CD4-positive, alpha-beta T cell treated with Interleukin-17A for 4 hours (primary cell): ENCODE results near the gene SLC35G2.
"Not testable (repeated sequence)": the region's sequence is repeated elsewhere in the genome, so short reads cannot be mapped to it uniquely, and the experiment has no call there.

Source experiments
- DNase-seq: peaks from one replicate; pipeline ENCODE4 v3.0.0-alpha.2; 2020; ENCODE audit warnings: mixed read lengths

Gene SLC35G2

GRCh38 chr3:136818769-136819391 lies at the start of gene SLC35G2:
TSS of gene SLC35G2 (plus strand) at chr3:136819126. CDS start at chr3:136854461, 35,335 bp downstream.
- peak; percentile 39 for DNase-seq

- no peak for DNase-seq
Measured at GRCh38 chr3:136772709-136773108, 46.2 kb upstream of the SLC35G2 start.

DNA sequence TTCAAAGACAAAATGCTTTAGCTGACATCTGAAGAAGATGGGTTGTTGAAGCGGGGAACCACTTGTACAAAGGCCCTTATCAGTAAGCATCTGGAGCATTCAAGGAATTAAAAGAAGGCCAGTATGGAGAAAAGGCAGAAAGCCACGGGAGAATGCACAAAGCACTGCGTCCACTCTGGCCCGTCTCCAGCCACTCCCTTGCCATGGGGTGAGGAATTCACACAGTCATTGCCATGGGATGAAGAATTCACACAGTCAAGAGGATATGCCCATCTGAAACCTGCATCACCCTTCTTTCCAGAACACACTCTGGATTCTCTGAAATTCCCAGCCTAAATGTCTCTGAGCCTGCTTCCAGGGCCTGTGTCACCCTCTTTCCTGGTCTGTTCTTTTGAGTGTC lies 40.1 kb upstream of the SLC35G2 start:
- DNase-seq, result no peak

DNA sequence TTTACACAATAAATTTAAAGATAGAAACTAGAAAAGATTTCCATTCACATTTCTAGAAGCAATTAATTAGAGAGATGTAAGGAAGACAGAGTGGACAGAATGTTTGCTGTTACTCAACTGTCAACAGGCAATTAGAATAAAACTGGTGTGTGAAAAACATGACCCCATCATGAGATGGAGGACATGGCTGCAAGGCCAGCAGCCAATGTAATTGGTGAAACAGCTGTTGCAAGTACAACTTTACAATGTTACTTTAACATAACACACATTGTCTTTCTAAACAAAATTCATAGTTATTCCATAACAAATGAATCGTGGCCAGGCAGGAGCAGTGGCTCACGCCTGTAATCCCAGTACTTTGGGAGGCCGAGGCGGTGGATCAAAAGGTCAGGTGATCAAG lies 38.2 kb upstream of the SLC35G2 start:
- DNase-seq, result no peak

GRCh38 chr3:136783708-136784191 lies 35.2 kb upstream of the SLC35G2 start:
- DNase-seq, result no peak

DNA sequence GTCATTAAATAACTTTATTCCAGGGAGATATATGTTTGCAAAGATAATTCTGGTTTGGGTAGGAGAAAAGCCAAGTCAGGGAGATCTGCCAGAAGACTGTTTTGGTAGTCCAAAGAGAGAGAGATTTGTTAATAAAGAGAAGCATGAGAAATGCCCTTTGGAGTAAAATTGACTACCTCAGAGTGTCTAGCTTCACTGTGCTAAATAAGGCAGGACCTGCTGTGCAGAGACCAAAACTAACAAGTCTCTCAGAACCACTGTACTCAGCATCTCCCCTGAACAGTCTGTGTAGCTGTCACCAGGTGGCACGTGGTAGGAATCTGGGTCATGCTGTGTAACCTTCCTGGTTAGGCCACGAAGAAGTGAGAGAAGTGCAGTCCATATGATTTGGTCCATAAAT lies 31.6 kb upstream of the SLC35G2 start:
- DNase-seq, result peak; percentile 15

DNA sequence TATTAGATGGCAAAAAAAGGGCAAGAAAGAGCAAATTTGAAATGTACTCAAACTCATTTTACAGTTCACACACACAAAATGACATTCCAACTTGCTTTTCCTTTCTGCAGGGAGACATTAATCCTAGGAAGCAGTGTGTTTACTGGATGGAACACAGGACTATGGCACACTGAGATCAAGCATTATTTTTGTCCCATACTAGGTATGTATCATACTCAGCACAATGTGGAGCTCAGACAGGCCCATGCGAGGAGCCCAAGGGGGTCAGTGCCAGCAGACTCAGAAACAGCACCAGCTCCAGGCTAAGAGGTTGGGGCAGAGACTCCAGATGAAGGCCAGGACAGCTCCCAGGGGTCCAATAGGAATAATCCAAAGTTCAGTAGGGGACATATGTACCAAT lies 30.8 kb upstream of the SLC35G2 start:
- DNase-seq, result no peak

DNA sequence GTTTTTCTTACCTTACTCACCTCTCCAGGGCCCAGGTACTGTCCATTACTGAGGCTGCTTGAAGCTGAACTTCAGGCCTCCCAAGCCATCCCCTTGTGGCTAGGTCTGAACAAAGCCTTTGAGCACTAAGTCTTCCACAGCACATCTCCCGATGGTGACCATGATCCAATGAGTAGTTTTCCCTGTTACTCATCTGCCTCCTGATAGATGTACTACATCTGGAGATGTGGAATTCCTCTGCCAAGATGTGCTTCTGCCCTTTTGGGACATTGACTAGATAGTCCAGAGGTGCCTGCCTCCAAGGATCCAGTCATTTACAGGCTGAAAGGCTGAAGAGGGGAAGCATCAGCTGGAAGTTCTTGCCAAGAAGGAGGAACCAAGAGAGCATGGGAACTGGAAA lies 28.9 kb upstream of the SLC35G2 start:
- no peak for DNase-seq

DNA sequence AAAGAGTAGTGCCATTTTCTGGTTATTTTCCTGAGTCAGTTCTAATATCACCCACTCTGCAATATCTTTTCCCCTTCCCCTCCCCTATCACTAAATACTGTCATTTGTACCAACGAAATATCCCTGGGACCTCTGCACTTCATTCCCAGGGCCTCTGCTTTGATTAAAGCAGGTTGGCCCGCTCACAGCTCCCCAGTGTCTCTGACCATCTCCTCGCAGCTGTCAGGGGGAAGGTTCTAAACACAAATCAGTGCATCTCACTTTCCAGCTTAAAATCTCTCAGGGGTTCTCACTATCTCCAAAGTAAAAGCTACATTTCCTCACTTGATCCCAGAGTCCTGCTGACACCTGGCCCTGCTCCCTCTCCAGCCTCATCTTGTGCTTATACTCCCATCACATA lies 28.1 kb upstream of the SLC35G2 start:
- no peak for DNase-seq

DNA sequence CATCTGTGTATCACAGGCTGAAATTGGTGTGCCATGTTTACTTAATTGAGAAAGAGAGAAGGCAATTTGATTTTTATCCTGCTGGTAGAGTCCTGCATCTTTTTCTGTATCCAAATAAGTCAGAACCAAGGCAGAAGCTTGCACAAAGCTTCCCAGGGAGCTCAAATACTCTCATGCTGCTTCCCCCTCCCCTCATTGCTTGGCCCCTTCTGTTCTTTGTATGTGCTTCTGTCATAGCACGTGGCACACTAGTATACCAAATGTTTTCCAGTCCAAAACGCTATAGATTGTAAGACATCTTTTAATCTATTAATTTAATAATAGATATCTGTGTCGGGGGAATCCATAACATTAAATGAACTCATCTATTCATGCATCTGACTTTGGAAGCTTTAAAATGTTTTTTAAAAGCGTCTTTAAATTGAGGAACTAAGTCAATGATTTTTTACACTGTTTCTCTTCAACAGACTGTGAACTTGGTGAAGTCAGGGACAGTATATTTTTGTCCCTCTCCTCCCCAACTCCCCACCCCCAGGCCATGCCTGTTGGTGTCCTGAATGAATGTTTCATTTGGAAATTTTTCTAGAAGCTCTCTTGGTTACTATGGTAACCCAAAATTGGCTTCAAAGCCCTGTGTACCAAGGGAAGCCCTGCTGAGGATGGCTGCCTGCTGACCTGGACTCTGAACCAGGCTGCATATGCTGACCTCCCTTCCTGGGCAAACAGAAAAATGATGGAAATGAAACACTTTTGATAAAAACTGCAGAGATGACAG lies 26.2 kb upstream of the SLC35G2 start:
- DNase-seq, result no peak

- DNase-seq, result not testable (repeated sequence)
Measured at GRCh38 chr3:136801146-136801545, 17.8 kb upstream of the SLC35G2 start.

DNA sequence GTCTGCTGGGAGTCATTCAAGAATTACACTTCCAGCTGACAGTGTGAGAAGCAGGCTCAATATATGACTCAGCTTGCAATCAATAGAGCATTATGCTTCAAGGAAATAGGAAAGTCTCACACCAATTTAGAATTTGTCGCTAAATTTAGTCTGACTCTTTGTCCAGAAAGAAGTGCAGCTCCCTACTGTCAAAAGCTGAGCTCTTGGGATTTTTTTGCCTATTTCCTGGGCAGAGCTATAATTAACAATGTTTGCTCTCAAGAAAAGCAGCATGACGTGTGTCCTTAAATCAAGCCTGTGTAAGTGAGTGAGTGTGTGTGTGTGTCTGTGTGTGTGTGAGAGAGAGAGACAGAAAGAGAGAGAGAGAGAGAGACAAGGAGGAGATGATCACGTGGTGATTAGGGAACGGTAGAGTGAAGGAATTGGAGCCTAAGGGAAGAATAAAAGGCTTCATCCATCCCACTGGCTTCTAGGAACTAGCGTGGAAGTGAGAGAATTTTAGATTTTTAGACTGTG lies 16.4 kb upstream of the SLC35G2 start:
- no peak for DNase-seq

GRCh38 chr3:136804141-136804540 lies 14.8 kb upstream of the SLC35G2 start:
- no peak for DNase-seq

GRCh38 chr3:136804813-136805212 lies 14.1 kb upstream of the SLC35G2 start:
- no peak for DNase-seq

- DNase-seq, result no peak
Measured at GRCh38 chr3:136805795-136806194, 13.1 kb upstream of the SLC35G2 start.

GRCh38 chr3:136811701-136812100 lies 7.2 kb upstream of the SLC35G2 start:
- no peak for DNase-seq

- no peak for DNase-seq
Measured at GRCh38 chr3:136817448-136817847, 1.5 kb upstream of the SLC35G2 start.

- peak; percentile 31 for DNase-seq
Measured at GRCh38 chr3:136818191-136818768, 646 bp upstream of the SLC35G2 start.

- peak; percentile 16 for DNase-seq
Measured at GRCh38 chr3:136819392-136819730, 435 bp downstream of the SLC35G2 start.

DNA sequence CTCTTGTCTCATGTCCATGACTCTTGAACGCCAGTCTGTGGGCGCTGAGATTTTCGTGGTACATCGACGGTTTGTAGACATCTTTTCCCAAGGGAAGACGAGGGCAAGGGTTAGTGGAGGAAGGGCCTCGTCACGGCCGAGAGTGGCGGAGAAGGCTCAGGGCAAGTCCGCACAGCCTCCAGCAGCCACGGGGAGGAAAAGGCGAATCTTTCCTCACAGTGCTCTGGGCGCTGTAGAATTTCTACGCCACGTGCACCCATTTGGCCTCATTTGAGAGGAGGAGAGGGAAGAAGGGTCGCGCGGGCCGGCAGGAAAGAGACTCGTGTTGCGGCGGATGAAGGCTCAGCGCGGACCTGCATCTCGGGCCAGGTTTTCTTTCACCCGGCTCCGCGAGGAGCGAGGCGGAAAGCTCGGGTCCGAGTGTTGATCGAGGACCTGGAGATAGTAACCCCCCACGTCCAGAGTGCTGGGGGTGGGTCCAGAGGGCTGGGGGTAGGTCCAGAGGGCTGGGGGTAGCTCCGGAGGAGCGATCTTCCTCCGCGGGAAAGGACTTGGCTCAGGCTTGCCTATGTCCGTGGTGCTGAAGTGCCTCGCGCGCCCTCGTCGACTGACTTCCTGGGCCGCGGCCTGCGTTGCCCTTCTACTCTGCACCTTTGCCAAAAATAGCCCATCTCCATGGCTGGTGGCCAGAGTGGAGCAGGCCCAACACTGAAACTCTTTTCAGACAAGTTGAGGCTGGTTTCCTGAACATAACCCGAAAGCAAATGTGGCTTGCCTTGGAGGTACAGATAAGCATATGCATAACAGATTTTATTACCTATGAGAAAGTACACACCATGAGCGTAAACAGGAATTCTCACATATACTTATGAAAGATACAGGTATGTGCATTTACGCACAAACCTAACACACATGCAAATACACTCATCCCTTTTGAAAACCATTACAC lies 1.1 kb downstream of the SLC35G2 start:
- peak; percentile 39 for DNase-seq

- no peak for DNase-seq
Measured at GRCh38 chr3:136831461-136831860, 12.5 kb downstream of the SLC35G2 start.

GRCh38 chr3:136835089-136835812 lies 16.3 kb downstream of the SLC35G2 start:
- DNase-seq, result no peak
